Measurements from ENCODE around the gene SDS. TPM values are rescaled to one million over a fixed set of nuclear protein-coding genes. Genes with fewer than 3 reads are reported as not detected.

The SDS gene
- total RNA-seq, 1 experiment from 2014 or later = not detected

DNA sequence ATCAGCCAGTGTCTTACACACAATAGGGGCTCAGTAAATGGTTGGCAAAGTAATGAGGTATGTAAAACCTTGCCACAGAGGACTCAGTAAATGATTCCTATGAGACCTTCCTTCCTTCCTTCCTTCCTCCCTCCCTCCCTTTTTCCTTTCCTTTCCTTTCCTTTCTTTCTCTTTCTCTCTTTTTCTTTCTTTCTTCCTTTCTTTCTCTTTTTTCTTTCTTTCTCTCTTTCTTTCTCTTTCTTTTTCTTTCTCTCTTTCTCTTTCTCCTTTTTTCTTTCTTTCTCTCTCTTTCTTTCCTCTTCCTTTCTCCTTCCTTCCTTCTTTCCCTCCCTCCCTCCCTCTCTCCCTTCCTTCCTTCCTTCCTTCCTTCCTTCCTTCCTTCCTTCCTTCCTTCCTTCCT lies 7.5 kb downstream of the SDS start:
- H3F3A ChIP-seq (ENCODE audit: insufficient read depth, low read depth) = no peaks in the 10 kb centered on the region
- H3K27ac ChIP-seq = no peak overlapping the region
- CTCF ChIA-PET = no interaction called here
- H2AFZ ChIP-seq = no peak overlapping the region
- intact Hi-C loops (cut with micrococcal nuclease; ENCODE audit: unreplicated experiment) = no loop called here
- no peaks in the 10 kb centered on the region for H3K36me3 ChIP-seq (ENCODE audit: low read depth)
- POLR2A ChIA-PET (ENCODE audit: unreplicated experiment) = no interaction called here
- no peak overlapping the region for H3K4me2 ChIP-seq
- no TSS peak for BruUV-seq (replicated peaks)
- H3K27me3 ChIP-seq (ENCODE audit: insufficient read depth, low read depth) = no peaks in the 10 kb centered on the region
- no peak for DNase-seq
- no peak overlapping the region for H3K4me3 ChIP-seq
- no peaks in the 10 kb centered on the region for H3K79me2 ChIP-seq (ENCODE audit: low read depth)
- H3K9me3 ChIP-seq (ENCODE audit: insufficient read depth, low read depth) = no peaks in the 10 kb centered on the region
- no peaks in the 10 kb centered on the region for H3K4me1 ChIP-seq (replicated peaks; ENCODE audit: insufficient read depth)
- no peaks in the 10 kb centered on the region for H3K9me2 ChIP-seq (ENCODE audit: insufficient read depth)
- no peak for TF ChIP-seq EZH2 (IDR thresholded peaks at IDR 0.05; ENCODE audit: low read depth)
- TF ChIP-seq, protein P1, sequence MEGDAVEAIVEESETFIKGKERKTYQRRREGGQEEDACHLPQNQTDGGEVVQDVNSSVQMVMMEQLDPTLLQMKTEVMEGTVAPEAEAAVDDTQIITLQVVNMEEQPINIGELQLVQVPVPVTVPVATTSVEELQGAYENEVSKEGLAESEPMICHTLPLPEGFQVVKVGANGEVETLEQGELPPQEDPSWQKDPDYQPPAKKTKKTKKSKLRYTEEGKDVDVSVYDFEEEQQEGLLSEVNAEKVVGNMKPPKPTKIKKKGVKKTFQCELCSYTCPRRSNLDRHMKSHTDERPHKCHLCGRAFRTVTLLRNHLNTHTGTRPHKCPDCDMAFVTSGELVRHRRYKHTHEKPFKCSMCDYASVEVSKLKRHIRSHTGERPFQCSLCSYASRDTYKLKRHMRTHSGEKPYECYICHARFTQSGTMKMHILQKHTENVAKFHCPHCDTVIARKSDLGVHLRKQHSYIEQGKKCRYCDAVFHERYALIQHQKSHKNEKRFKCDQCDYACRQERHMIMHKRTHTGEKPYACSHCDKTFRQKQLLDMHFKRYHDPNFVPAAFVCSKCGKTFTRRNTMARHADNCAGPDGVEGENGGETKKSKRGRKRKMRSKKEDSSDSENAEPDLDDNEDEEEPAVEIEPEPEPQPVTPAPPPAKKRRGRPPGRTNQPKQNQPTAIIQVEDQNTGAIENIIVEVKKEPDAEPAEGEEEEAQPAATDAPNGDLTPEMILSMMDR (conservative IDR thresholded peaks at IDR 0.05) = no peak
- no peaks in the 10 kb centered on the region for H4K20me1 ChIP-seq (ENCODE audit: insufficient read depth)

DNA sequence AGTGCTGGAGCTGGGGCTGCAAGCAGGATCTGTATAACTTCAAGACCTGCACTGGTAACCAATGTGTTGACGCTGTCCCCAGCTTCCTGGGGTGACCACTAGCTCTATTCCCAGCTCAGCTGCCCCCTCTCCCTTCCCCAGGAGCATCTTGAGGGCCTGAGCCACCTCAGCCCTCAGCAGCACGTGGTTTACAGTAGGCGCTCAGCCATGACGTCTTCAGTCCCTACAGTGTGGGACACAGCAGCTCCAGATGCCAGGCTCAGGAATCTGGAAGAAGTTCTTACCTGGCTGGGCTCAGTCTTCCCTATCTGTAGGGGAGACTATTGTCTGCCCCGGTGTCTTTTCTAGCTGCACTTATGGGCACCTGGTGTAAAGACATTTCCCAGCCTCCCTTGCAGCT lies 8.6 kb downstream of the SDS start:
- ChIA-PET POLR2A (ENCODE audit: unreplicated experiment) (no interaction called here), CTCF (no interaction called here)
- H3K4me1 ChIP-seq (replicated peaks; ENCODE audit: insufficient read depth) = no peaks in the 10 kb centered on the region
- H3K79me2 ChIP-seq (ENCODE audit: low read depth) = no peaks in the 10 kb centered on the region
- no peak overlapping the region for H2AFZ ChIP-seq
- no peak for DNase-seq
- H3K4me3 ChIP-seq = no peak overlapping the region
- TF ChIP-seq, protein P1 (conservative IDR thresholded peaks at IDR 0.05) = no peak
- no peak for TF ChIP-seq EZH2 (IDR thresholded peaks at IDR 0.05; ENCODE audit: low read depth)
- H3K27ac ChIP-seq = no peak overlapping the region
- no peaks in the 10 kb centered on the region for H3K9me3 ChIP-seq (ENCODE audit: insufficient read depth, low read depth)
- intact Hi-C loops (cut with micrococcal nuclease; ENCODE audit: unreplicated experiment) = no loop called here
- H4K20me1 ChIP-seq (ENCODE audit: insufficient read depth) = no peaks in the 10 kb centered on the region
- no TSS peak for BruUV-seq (replicated peaks)
- no peak overlapping the region for H3K4me2 ChIP-seq
- H3K9me2 ChIP-seq (ENCODE audit: insufficient read depth) = no peaks in the 10 kb centered on the region
- H3K36me3 ChIP-seq (ENCODE audit: low read depth) = no peaks in the 10 kb centered on the region
- H3F3A ChIP-seq (ENCODE audit: insufficient read depth, low read depth) = no peaks in the 10 kb centered on the region
- H3K27me3 ChIP-seq (ENCODE audit: insufficient read depth, low read depth) = no peaks in the 10 kb centered on the region

DNA sequence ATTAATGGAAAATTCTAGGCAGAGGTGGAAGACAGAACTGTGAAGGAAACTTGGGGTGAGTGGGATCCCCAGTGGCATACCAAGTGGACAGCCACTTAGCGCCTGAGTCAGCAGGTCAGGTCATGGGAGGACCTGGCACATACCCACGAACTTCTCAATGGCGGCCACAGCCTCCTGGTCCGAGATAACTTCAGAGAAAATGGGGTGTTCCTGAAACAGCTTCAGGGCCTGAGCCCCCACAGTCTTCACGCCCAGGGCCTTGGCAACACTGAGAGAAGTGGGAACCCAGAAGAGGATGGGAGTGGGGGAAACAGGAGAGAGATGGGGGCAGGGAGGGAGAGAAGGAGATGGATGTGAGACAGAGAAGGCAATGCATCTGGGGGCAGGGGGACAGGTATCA lies 9.9 kb downstream of the SDS start:
- Histone ChIP-seq H3K36me3 (ENCODE audit: low read depth) (no peaks in the 10 kb centered on the region), H3K27ac (no peak overlapping the region), H3K4me3 (no peak overlapping the region), H3K9me2 (ENCODE audit: insufficient read depth) (no peaks in the 10 kb centered on the region), H3K79me2 (ENCODE audit: low read depth) (no peaks in the 10 kb centered on the region), H2AFZ (no peak overlapping the region), H3K4me2 (no peak overlapping the region), H3K27me3 (ENCODE audit: insufficient read depth, low read depth) (no peaks in the 10 kb centered on the region), H4K20me1 (ENCODE audit: insufficient read depth) (no peaks in the 10 kb centered on the region), H3F3A (ENCODE audit: insufficient read depth, low read depth) (no peaks in the 10 kb centered on the region), H3K4me1 (replicated peaks; ENCODE audit: insufficient read depth) (no peaks in the 10 kb centered on the region), H3K9me3 (ENCODE audit: insufficient read depth, low read depth) (no peaks in the 10 kb centered on the region)
- ChIA-PET CTCF (no interaction called here), POLR2A (ENCODE audit: unreplicated experiment) (no interaction called here)
- BruUV-seq (replicated peaks) = no TSS peak
- DNase-seq = no peak
- intact Hi-C loops (cut with micrococcal nuclease; ENCODE audit: unreplicated experiment) = no loop called here
- TF ChIP-seq, protein P1 (conservative IDR thresholded peaks at IDR 0.05) = no peak
- no peak for TF ChIP-seq EZH2 (IDR thresholded peaks at IDR 0.05; ENCODE audit: low read depth)

All from PC-9 (cell line).